Psoas muscle (tissue), 8 donors: Measurements from ENCODE around the gene NTSR2. TPM values are rescaled to one million over a fixed set of nuclear protein-coding genes. Genes with fewer than 3 reads are reported as not detected.

Experiments used
- ATAC-seq, 4 donors: fragments of 200-7000 bp; cut with Tn5 transposase; one replicate each; pipeline ENCODE4 v1.9.1; 2020; ENCODE audit warnings: moderate library complexity in 3 of 4, mild to moderate bottlenecking in 2 of 4
- DNase-seq, 2 donors: peaks; one replicate each; pipeline ENCODE4 v3.0.0-alpha.2; 2020
- H3K27ac ChIP-seq: fragments of 200-600 bp; one replicate; pipeline ENCODE4 v1.8.0; 2022
- H3K27me3 ChIP-seq, 3 donors: fragments of 200-600 bp in 1 of 3; one replicate each; pipeline versions ENCODE4 v1.6.1 to v1.8.0; 2013 to 2022; ENCODE audit warnings: low read length in 2 of 3, mild to moderate bottlenecking in 2 of 3, moderate library complexity in 1 of 3; ENCODE audit not compliant: insufficient read depth in 3 of 3
- H3K36me3 ChIP-seq, 2 donors: fragments of 200-600 bp in 1 of 2; one replicate each; pipeline versions ENCODE4 v1.6.1 to v1.8.0; 2013 to 2022; ENCODE audit warnings: low read depth in 1 of 2, mild to moderate bottlenecking in 1 of 2, moderate library complexity in 1 of 2; ENCODE audit not compliant: insufficient read depth in 1 of 2
- H3K4me1 ChIP-seq: fragments of 200-600 bp; one replicate; pipeline ENCODE4 v1.8.0; 2022
- H3K4me3 ChIP-seq: fragments of 200-600 bp; one replicate; pipeline ENCODE4 v1.8.0; 2022; ENCODE audit warnings: mild to moderate bottlenecking
- H3K9me3 ChIP-seq: fragments of 200-600 bp; one replicate; pipeline ENCODE4 v1.8.0; 2022
- CTCF ChIP-seq: fragments of 200-600 bp; IDR thresholded peaks from one replicate; pipeline ENCODE4 v1.8.0; 2022; ENCODE audit warnings: antibody characterized with exemption
- WGBS, 3 donors: extraction: QIAGEN DNeasy Blood & Tissue Kit; methylation state at CpG; one replicate each; pipeline versions ENCODE4 v1.1.6 to v1.1.7; 2013; 5-methylcytosine and 5-hydroxymethylcytosine counted together
- intact Hi-C, 2 donors: fragments of 100-400 bp; cut with DNase I; formaldehyde crosslinking; loops; one replicate each; pipeline versions ENCODE4 v1.11.0 to v1.14.2; 2022
- polyA plus RNA-seq, 3 donors: library from polyadenylated mRNA; stranded (reverse); fragments of 200-250 nt; gene quantifications; one replicate each; pipeline ENCODE4 v1.2.3, GENCODE V29; 2013
- total RNA-seq, 4 donors: library from RNA; stranded (reverse); fragmentation: NEBNext Ultra II Directional in 2 of 4; extraction: Animal tissue kit (Norgen Biotek cat#: 25700) in 2 of 4; gene quantifications; one replicate each; pipeline versions ENCODE4 v1.2.1 to v1.2.4, GENCODE V29; 2021 to 2023
- donor health status: healthy with polysubstance abuse.
- donor health status: DM: no; HTN: no; CAD: no; lungs with moderate emphysema.
- donor health status: Bipolar disorder and iron deficiency.
- donor health status: healthy.
- donor health status: DM: yes; HTN: yes; CAD: no.
- donor health status: DM: no; HTN: no; CAD: no.
- donor health status: DM: no; HTN: no; CAD: no.
- donor health status: DM: yes; HTN: yes; CAD: no.

NTSR2 gene
- total and polyA plus RNA-seq, 7 donors: 0.18 to 0.97 (median 0.35) TPM; not detected in 1

GRCh38 chr2:11667866-11668637 is 1.9 kb downstream of the NTSR2 start:
- no peak overlapping the region for H3K4me3 ChIP-seq
- H3K27me3 ChIP-seq: peaks cover 0 to 1% (median 0%) of the 10 kb centered on the region in 3 donors
- ATAC-seq (no peak), DNase-seq (no peak)
- no peaks in the 10 kb centered on the region for H3K9me3 ChIP-seq
- H3K4me1 ChIP-seq: peaks cover 4% of the 10 kb centered on the region
- H3K27ac ChIP-seq: no peak overlapping the region
- WGBS, 3 donors: 76 to 82% (median 78%) methylated on average over 16 of the region's 16 CpGs
- no peaks in the 10 kb centered on the region for H3K36me3 ChIP-seq
- TF ChIP-seq CTCF: no peak
- intact Hi-C loops: no loop called here

- Histone ChIP-seq H3K36me3 (no peaks in the 10 kb centered on the region), H3K4me1 (peaks cover 4% of the 10 kb centered on the region), H3K27ac (no peak overlapping the region), H3K27me3 (peaks cover 0 to 1% (median 0%) of the 10 kb centered on the region in 3 donors), H3K4me3 (no peak overlapping the region), H3K9me3 (no peaks in the 10 kb centered on the region)
- WGBS, 3 donors: 79 to 83% (median 80%) methylated on average over 3 of the region's 3 CpGs
- intact Hi-C loops: no loop called here
- ATAC-seq (no peak), DNase-seq (no peak)
- TF ChIP-seq CTCF: no peak
Observed at GRCh38 chr2:11667194-11667593, 2.8 kb downstream of the NTSR2 start.

GRCh38 chr2:11665510-11666362 is 4.3 kb downstream of the NTSR2 start:
- ATAC-seq (no peak), DNase-seq (no peak)
- H3K9me3 ChIP-seq: no peaks in the 10 kb centered on the region
- no peak overlapping the region for H3K4me3 ChIP-seq
- no peaks in the 10 kb centered on the region for H3K36me3 ChIP-seq
- TF ChIP-seq CTCF: no peak
- peaks cover 4% of the 10 kb centered on the region for H3K4me1 ChIP-seq
- no peak overlapping the region for H3K27ac ChIP-seq
- peaks cover 0 to 1% (median 0%) of the 10 kb centered on the region in 3 donors for H3K27me3 ChIP-seq
- intact Hi-C loops: no loop called here
- WGBS, 3 donors: 71 to 76% (median 75%) methylated on average over 10 of the region's 10 CpGs

- H3K27me3 ChIP-seq: peaks cover 0 to 1% (median 0%) of the 10 kb centered on the region in 3 donors
Observed at GRCh38 chr2:11665028-11665427, 5.0 kb downstream of the NTSR2 start.

More at GRCh38 chr2:11665028-11665427, 5.0 kb downstream of the NTSR2 start:
- Histone ChIP-seq H3K36me3 (no peaks in the 10 kb centered on the region), H3K9me3 (no peaks in the 10 kb centered on the region), H3K4me3 (no peak overlapping the region), H3K27ac (no peak overlapping the region), H3K4me1 (peaks cover 2% of the 10 kb centered on the region)
- WGBS, 3 donors: 84 to 87% (median 87%) methylated on average over 11 of the region's 11 CpGs
- DNase-seq (no peak), ATAC-seq (no peak)
- TF ChIP-seq CTCF: no peak
- intact Hi-C loops: no loop called here
